ENCODE measurements around the gene C2orf69. TPM values are rescaled to one million over a fixed set of nuclear protein-coding genes. Genes with fewer than 3 reads are reported as not detected.

The C2orf69 gene
- total RNA-seq, 3 donors from 2014 or later, result 12.7 to 19.2 (median 13.8) TPM

GRCh38 chr2:199869227-199869541 is 41.9 kb upstream of the C2orf69 start:
- no peaks in the 10 kb centered on the region for H3K4me1 ChIP-seq
- no peak for DNase-seq (ENCODE audit: low spot score in 2 of 2)
- no peak overlapping the region for H3K4me3 ChIP-seq
- H3K36me3 ChIP-seq, result no peaks in the 10 kb centered on the region
- no peak overlapping the region for H3K27ac ChIP-seq
- peaks cover 3 to 6% of the 10 kb centered on the region in 2 donors for H3K9me3 ChIP-seq
- intact Hi-C loops (cut with DNase I; ENCODE audit: low total_unique reads), result no loop called here
- H3K27me3 ChIP-seq, result no peaks in the 10 kb centered on the region
- TF ChIP-seq CTCF (IDR thresholded peaks at IDR 0.05) (no peak), POLR2AphosphoS5 (IDR thresholded peaks at IDR 0.05) (no peak), POLR2A (IDR thresholded peaks at IDR 0.05) (no peak)

- Histone ChIP-seq H3K27ac (no peak overlapping the region), H3K27me3 (no peaks in the 10 kb centered on the region), H3K9me3 (peaks cover 8 to 10% of the 10 kb centered on the region in 2 donors), H3K36me3 (no peaks in the 10 kb centered on the region), H3K4me3 (no peak overlapping the region), H3K4me1 (no peaks in the 10 kb centered on the region)
- intact Hi-C loops (cut with DNase I; ENCODE audit: low total_unique reads), result loop anchor here (5.0 kb wide), 1 partner anchor 1477 kb away; no protein-coding TSS in a partner anchor
- TF ChIP-seq POLR2AphosphoS5 (IDR thresholded peaks at IDR 0.05), result no peak
- no peak for TF ChIP-seq POLR2A (IDR thresholded peaks at IDR 0.05)
- TF ChIP-seq CTCF (IDR thresholded peaks at IDR 0.05), result no peak
- no peak for DNase-seq (ENCODE audit: low spot score in 2 of 2)
Observed at GRCh38 chr2:199869653-199870052, 41.4 kb upstream of the C2orf69 start.

- no peak for DNase-seq (ENCODE audit: low spot score in 2 of 2)
Observed at GRCh38 chr2:199870581-199870980, 40.5 kb upstream of the C2orf69 start.

GRCh38 chr2:199874209-199874608 is 36.9 kb upstream of the C2orf69 start:
- no peaks in the 10 kb centered on the region for H3K27me3 ChIP-seq
- no peak overlapping the region for H3K4me3 ChIP-seq
- H3K36me3 ChIP-seq, result no peaks in the 10 kb centered on the region
- H3K9me3 ChIP-seq, result peaks cover 14 to 17% of the 10 kb centered on the region in 2 donors
- no peak overlapping the region for H3K27ac ChIP-seq
- intact Hi-C loops (cut with DNase I; ENCODE audit: low total_unique reads), result loop anchor here (5.0 kb wide), 1 partner anchor 1482 kb away; no protein-coding TSS in a partner anchor
- DNase-seq (ENCODE audit: low spot score in 2 of 2), result no peak
- H3K4me1 ChIP-seq, result no peaks in the 10 kb centered on the region
- TF ChIP-seq POLR2AphosphoS5 (IDR thresholded peaks at IDR 0.05), result no peak
- no peak for TF ChIP-seq CTCF (IDR thresholded peaks at IDR 0.05)
- no peak for TF ChIP-seq POLR2A (IDR thresholded peaks at IDR 0.05)

More at GRCh38 chr2:199870581-199870980, 40.5 kb upstream of the C2orf69 start:
- Histone ChIP-seq H3K36me3 (no peaks in the 10 kb centered on the region), H3K4me3 (no peak overlapping the region), H3K27ac (no peak overlapping the region), H3K4me1 (no peaks in the 10 kb centered on the region), H3K9me3 (peaks cover 11 to 14% of the 10 kb centered on the region in 2 donors), H3K27me3 (no peaks in the 10 kb centered on the region)
- intact Hi-C loops (cut with DNase I; ENCODE audit: low total_unique reads), result loop anchor here (5.0 kb wide), 1 partner anchor 1478 kb away; no protein-coding TSS in a partner anchor
- no peak for TF ChIP-seq POLR2A (IDR thresholded peaks at IDR 0.05)
- TF ChIP-seq POLR2AphosphoS5 (IDR thresholded peaks at IDR 0.05), result no peak
- TF ChIP-seq CTCF (IDR thresholded peaks at IDR 0.05), result no peak

- TF ChIP-seq POLR2AphosphoS5 (IDR thresholded peaks at IDR 0.05) (no peak), CTCF (IDR thresholded peaks at IDR 0.05) (no peak)
- Histone ChIP-seq H3K36me3 (no peaks in the 10 kb centered on the region), H3K4me3 (no peak overlapping the region), H3K27ac (no peak overlapping the region), H3K4me1 (no peaks in the 10 kb centered on the region), H3K27me3 (no peaks in the 10 kb centered on the region), H3K9me3 (peaks cover 14 to 17% of the 10 kb centered on the region in 2 donors)
- DNase-seq (ENCODE audit: low spot score in 2 of 2), result no peak
- intact Hi-C loops (cut with DNase I; ENCODE audit: low total_unique reads), result no loop called here
Observed at GRCh38 chr2:199875400-199875799, 35.7 kb upstream of the C2orf69 start.

Measured in breast epithelium (tissue), 4 donors.